Suppressor macrophage (primary cell): ENCODE data around the gene TNNI2.

Experiments used
- DNase-seq, 4 experiments: peaks; one replicate each; pipeline ENCODE4 v3.0.0-alpha.2; 2020 to 2022

Gene TNNI2

GRCh38 chr11:1847006-1847735 is 8.4 kb downstream of the TNNI2 start:
- DNase-seq = no peak

GRCh38 chr11:1847926-1848639 is 9.3 kb downstream of the TNNI2 start:
- DNase-seq = peak; percentile 25 to 58 (median 50)

GRCh38 chr11:1848640-1849430 is 10.1 kb downstream of the TNNI2 start:
- peak in 3 of 4 experiments; percentile 49 to 63 (median 59) for DNase-seq

- no peak for DNase-seq
Observed at GRCh38 chr11:1851468-1852180, 12.8 kb downstream of the TNNI2 start.

GRCh38 chr11:1852271-1852876 is 13.6 kb downstream of the TNNI2 start:
- no peak for DNase-seq

GRCh38 chr11:1852877-1853276 is 14.1 kb downstream of the TNNI2 start, which contains the start of gene LSP1:
TSS of gene LSP1 (plus strand) at chr11:1853084. CDS start at chr11:1853145, 61 bp downstream.
- DNase-seq = peak; percentile 76 to 89 (median 86)

GRCh38 chr11:1853376-1854131 is 14.8 kb downstream of the TNNI2 start:
- peak in 1 of 4 experiments; percentile 56 for DNase-seq

GRCh38 chr11:1854132-1854948 is 15.6 kb downstream of the TNNI2 start:
- DNase-seq = no peak

- DNase-seq = peak in 1 of 4 experiments; percentile 23
Observed at GRCh38 chr11:1854949-1855885, 16.4 kb downstream of the TNNI2 start.

GRCh38 chr11:1855886-1856265 is 17.1 kb downstream of the TNNI2 start:
- no peak for DNase-seq

- DNase-seq = no peak
Observed at GRCh38 chr11:1856306-1857005, 17.7 kb downstream of the TNNI2 start.

GRCh38 chr11:1857064-1857463 is 18.3 kb downstream of the TNNI2 start:
- peak in 1 of 4 experiments; percentile 18 for DNase-seq

- DNase-seq = peak; percentile 50 to 80 (median 72)
Observed at GRCh38 chr11:1858154-1858553, 19.4 kb downstream of the TNNI2 start.

GRCh38 chr11:1858576-1858975 is 19.8 kb downstream of the TNNI2 start:
- DNase-seq = no peak

- DNase-seq = no peak
Observed at GRCh38 chr11:1859004-1859403, 20.2 kb downstream of the TNNI2 start.

- no peak for DNase-seq
Observed at GRCh38 chr11:1860108-1860507, 21.3 kb downstream of the TNNI2 start.

GRCh38 chr11:1861435-1862411 is 22.9 kb downstream of the TNNI2 start:
- DNase-seq = no peak
